DMS 273 (cell line): ENCODE data around the gene SUGCT.

Experiments
- DNase-seq: peaks from one replicate; lab custom pipeline; 2025; ENCODE audit not compliant: unreplicated experiment; lab: John Stamatoyannopoulos, UW

Gene SUGCT

GRCh38 chr7:40507166-40507565, 372.4 kb downstream of the SUGCT start:
- peak; percentile 43 for DNase-seq

GRCh38 chr7:40509287-40509996, 374.6 kb downstream of the SUGCT start:
- DNase-seq = peak; percentile 58

DNA sequence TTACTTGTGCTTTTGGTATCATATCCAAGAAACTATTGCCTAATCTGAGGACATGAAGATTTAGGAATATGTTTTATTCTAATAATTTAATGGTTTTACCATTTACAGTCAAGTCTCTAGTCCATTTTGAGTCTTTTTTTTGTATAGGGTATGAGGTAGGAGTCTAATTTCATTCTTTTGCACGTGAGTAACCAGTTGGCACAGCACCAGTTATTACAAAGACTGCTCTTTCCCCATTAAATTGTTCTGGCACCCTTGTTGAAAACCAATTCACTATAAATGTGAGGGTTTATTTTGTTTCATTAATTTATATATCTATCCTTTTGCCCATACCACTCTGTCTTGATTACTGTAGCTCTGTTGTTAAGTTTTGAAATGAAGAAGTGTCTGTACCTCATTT, 381.6 kb downstream of the SUGCT start:
- DNase-seq = peak; percentile 17

- no peak for DNase-seq
These were observed 384.2 kb downstream of the SUGCT start for GRCh38 chr7:40519009-40519408.

DNA sequence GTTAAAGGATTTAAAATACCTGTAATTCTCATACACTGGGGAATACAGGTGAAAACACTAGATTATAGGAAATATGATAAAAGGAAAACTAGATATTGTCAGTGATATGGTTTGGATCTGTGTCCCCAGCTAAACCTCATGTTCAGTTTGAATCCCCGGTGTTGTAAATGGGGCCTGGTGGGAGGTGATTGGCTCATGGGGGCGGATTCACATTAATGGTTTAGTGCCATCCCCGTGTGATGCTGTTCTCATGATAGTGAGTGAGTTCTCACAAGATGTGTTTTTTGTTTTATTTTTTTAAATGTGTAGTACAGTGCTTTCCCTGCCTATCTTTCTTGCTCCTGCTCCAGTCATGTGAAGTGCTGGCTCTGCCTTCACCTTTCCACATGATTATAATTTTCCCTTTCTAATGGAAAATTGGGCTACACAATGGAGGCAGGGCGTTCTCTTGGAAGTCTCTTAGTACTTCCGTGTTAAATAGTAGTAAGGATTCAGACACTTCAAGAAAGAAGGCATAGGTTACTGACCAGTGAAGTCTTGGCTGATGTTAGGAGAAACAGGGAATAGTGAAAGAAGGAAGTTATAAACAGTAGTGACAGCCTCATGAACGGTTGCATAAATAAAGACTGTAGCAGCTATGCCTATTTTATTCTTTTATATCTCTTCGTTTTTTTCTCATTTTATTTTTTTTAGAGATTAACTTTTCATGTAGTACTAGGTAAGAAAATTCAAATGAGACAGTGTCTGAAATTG, 386.4 kb downstream of the SUGCT start:
- DNase-seq = no peak

- peak; percentile 79 for DNase-seq
These were observed 391.0 kb downstream of the SUGCT start for GRCh38 chr7:40525764-40526163.

GRCh38 chr7:40526951-40527715, 392.3 kb downstream of the SUGCT start:
- no peak for DNase-seq

GRCh38 chr7:40527723-40528122, 392.9 kb downstream of the SUGCT start:
- DNase-seq = no peak

- no peak for DNase-seq
These were observed 395.5 kb downstream of the SUGCT start for GRCh38 chr7:40530292-40530691.

DNA sequence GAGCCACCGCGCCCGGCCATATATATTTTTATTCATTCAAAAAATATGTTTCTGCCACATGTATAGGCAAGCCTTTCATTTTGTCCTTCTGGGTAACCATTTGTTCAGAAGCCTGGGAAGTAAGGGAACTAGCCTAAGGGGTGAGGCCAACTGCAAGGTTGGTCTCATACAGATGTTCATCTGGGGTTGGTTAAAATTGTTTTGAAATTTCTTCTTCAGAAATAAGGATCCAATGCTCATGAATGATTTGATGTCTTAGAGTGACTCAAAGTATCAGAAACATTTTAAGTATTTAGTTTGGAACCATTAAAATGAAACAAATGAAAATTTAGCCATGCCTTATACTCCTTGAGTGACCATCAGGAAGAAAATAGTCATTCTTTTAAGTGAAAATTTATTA, 397.2 kb downstream of the SUGCT start:
- no peak for DNase-seq

- no peak for DNase-seq
These were observed 400.9 kb downstream of the SUGCT start for GRCh38 chr7:40535678-40536077.

GRCh38 chr7:40536421-40536820, 401.6 kb downstream of the SUGCT start:
- DNase-seq = no peak

GRCh38 chr7:40538281-40538680, 403.5 kb downstream of the SUGCT start:
- no peak for DNase-seq

GRCh38 chr7:40541336-40541735, 406.5 kb downstream of the SUGCT start:
- no peak for DNase-seq

DNA sequence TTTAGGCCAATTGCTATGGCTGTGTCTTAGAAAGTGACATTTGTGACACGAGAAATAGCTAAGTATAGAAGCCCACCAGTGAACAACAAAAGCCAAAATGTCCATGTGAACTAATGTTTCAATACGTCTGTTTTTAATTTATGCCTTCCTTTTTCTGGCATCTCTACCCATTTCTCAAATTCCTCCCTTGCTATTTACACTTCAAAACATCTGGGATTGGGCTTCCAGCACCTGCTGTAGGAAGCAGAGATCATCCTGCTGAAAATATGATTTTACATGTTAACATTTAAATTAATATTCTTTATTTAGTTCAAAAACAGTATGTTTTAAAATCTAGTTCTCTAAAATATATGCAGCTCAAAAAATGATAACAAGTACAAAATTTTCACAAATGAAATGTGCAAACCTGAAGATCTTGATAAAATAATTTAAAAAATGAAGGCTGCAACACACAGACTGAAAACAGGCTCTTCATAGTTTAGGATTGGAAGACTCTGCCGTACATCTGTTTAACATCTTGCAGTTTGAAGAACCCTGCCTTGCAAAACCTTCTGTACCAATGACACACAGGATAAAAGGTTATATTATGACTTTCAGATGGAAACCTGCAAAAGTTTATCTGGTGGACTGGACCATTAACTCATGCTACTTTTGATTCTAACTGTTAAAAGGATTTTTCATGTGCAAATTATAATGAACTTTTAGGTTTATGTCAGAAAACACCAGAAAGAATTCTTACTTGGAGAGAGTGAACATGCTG, 408.4 kb downstream of the SUGCT start:
- DNase-seq = no peak

DNA sequence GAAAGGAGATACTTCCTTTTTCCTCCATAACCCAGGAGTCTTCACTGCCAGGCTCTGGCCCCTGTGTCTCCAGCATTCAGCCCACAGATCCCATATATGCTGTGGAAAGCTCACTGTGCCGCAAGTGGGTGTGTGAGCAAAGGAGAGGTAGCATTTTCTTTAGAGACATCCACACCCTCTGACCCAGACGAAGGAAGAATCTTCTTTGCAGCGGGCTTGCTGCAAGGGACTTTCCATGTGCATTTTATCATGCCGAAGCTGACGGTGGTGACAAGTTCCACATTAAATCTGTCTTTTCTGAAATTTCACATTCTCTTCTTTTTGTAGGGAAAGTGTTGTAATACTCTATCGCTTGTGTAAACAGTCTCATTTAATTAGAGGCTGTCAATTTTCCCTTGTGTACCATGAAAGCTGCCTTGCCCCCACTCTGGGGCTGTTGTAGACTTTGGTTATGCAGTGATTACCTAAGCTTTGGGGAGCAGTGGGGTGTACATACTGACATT, 409.5 kb downstream of the SUGCT start:
- DNase-seq = no peak

DNA sequence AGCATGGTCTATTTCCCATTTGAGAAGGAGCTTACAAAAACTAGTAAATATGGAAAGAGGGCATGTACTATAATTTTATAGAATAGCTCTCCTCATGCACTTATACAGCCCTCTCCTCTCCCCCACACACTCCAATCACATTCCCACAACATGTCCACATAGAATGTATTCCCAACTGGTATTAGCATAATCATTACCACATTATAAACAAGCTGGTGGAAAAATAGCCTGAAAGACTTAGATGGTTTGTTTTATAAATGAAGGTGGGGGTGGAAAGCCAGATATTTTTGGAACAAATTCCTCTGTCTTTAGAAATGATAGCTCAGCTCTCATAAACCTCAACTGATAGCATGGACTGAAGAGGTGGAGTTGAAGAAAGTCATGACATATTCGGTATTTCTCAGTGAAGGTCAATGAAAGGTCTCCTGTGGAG, 410.1 kb downstream of the SUGCT start:
- DNase-seq = no peak

- DNase-seq = no peak
These were observed 410.9 kb downstream of the SUGCT start for GRCh38 chr7:40545739-40546138.

DNA sequence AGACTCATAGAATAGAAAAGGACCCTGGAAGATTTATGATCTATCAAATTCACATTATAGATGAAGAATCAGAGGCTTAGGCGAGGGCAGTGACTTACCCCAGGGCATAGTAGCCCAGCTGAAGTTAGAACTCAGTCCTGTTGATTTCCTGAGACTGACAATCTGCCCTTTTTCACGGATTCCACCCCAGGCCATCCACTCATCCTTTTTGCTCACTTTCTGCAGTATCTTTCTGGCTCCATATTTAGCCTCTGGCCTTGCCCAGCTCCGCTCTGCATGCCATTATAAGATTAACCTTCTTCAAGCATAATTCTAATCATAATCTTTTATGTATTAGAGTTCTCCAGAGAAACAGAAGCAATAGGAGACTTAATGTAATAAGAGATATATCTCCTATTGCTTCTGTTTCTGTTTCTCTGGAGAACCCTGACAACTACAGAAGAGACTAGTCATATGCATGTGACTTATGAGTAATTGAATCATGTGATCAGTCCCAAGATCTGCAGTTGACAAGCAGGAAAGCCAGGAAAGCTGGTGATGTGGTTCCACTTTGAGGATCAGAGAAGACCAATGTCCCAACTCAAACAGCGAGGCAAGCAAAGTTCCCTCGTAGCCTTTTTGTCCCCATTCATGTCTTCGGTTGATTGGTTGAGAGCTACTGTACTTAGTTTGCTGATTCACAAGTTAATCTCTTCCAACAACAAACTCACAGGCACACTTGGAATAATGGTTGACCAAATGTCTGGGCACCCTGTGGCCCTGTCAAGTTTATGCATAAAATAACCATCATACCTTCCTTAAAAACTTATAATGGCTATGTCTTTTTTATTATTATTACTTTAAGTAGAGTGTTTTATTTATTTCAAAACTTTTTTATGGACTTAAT, 412.1 kb downstream of the SUGCT start:
- DNase-seq = no peak
